CD4-positive, alpha-beta T cell (primary cell): ENCODE results near the gene PPP6R3. TPM values are rescaled to one million over a fixed set of nuclear protein-coding genes. Genes with fewer than 3 reads are reported as not detected.

Experiments
- ATAC-seq: fragments of 200-7000 bp; cut with Tn5 transposase; one replicate; pipeline ENCODE4 v1.10.0; 2022; ENCODE audit warnings: mild to moderate bottlenecking; ENCODE audit not compliant: poor library complexity
- CTCF ChIA-PET: fragments of 350-600 bp; sonication (Branson Sonifier 250); formaldehyde crosslinking; loops from one replicate; lab custom pipeline; 2021; ENCODE audit warnings: antibody characterized with exemption, inconsistent platforms; lab: Charles Lee
- POLR2A ChIA-PET: fragments of 350-600 bp; sonication (Branson Sonifier 250); formaldehyde crosslinking; loops from one replicate; lab custom pipeline; 2021; ENCODE audit warnings: antibody characterized with exemption, inconsistent platforms; lab: Charles Lee
- DNase-seq, 14 experiments: peaks; one replicate each; pipeline ENCODE4 v3.0.0-alpha.2; 2013 to 2020; ENCODE audit warnings: mixed read lengths in 2 of 14
- H3K27ac ChIP-seq, 2 donors: one replicate each; pipeline versions ENCODE4 v1.5.1 to v1.7.0; 2013; ENCODE audit warnings: low read length in 2 of 2, low read depth in 1 of 2, mild to moderate bottlenecking in 1 of 2
- H3K27me3 ChIP-seq, 2 experiments: 1 replicate in 1 of 2; 2 replicates in 1 of 2; pipeline versions ENCODE4 v1.6.1 to v1.7.0; 2013; ENCODE audit warnings: low read length in 2 of 2, control low read depth in 1 of 2, mild to moderate bottlenecking in 1 of 2, moderate library complexity in 1 of 2; ENCODE audit not compliant: insufficient read depth in 2 of 2, control insufficient read depth in 1 of 2
- H3K36me3 ChIP-seq: one replicate; pipeline ENCODE4 v1.6.1; 2013; ENCODE audit warnings: low read length, control low read depth; ENCODE audit not compliant: insufficient read depth
- H3K4me1 ChIP-seq: one replicate; pipeline ENCODE4 v1.6.1; 2013; ENCODE audit warnings: low read length, control low read depth; ENCODE audit not compliant: insufficient read depth
- H3K4me3 ChIP-seq: one replicate; pipeline ENCODE4 v1.5.1; 2013; ENCODE audit warnings: mild to moderate bottlenecking, low read length, moderate library complexity
- H3K9me3 ChIP-seq, 2 experiments: 1 replicate in 1 of 2; 2 replicates in 1 of 2; pipeline versions ENCODE4 v1.6.1 to v1.7.0; 2013; ENCODE audit warnings: low read length in 2 of 2, mild to moderate bottlenecking in 2 of 2, control low read depth in 1 of 2, moderate library complexity in 1 of 2; ENCODE audit not compliant: control insufficient read depth in 1 of 2, insufficient read depth in 1 of 2
- H3K27ac Mint-ChIP-seq: one replicate; pipeline ENCODE4 v1.8.0; 2020; ENCODE audit warnings: mixed read lengths
- H3K27me3 Mint-ChIP-seq: one replicate; pipeline ENCODE4 v1.8.0; 2021; ENCODE audit warnings: mixed read lengths
- H3K36me3 Mint-ChIP-seq: one replicate; pipeline ENCODE4 v1.8.0; 2021; ENCODE audit warnings: low read depth, mixed read lengths
- H3K4me1 Mint-ChIP-seq: one replicate; pipeline ENCODE4 v1.8.0; 2021; ENCODE audit warnings: low read depth, mixed read lengths
- H3K4me3 Mint-ChIP-seq: one replicate; pipeline ENCODE4 v1.8.0; 2020; ENCODE audit warnings: mild to moderate bottlenecking, mixed read lengths
- H3K9me3 Mint-ChIP-seq: one replicate; pipeline ENCODE4 v1.8.0; 2020; ENCODE audit warnings: mixed read lengths
- CTCF ChIP-seq: fragments of 200-600 bp; IDR thresholded peaks from one replicate; pipeline ENCODE4 v1.8.0; 2022; ENCODE audit warnings: antibody characterized with exemption, mild to moderate bottlenecking
- intact Hi-C, 2 experiments: fragments of 100-400 bp; cut with DNase I in 1 of 2; cut with micrococcal nuclease in 1 of 2; formaldehyde crosslinking; loops; one replicate each; pipeline versions ENCODE4 v1.15.1 to v1.9.0; 2023 to 2025; cut with DNase I, micrococcal nuclease
- total RNA-seq, 174 experiments: library from RNA in 2 of 174; stranded (reverse) in 2 of 174; gene quantifications; one replicate each; pipeline ENCODE4 v1.2.3 and lab custom pipeline; 2021 to 2026

The PPP6R3 gene
- total RNA-seq, 2 experiments from 2014 or later, result 108 to 109 TPM

DNA sequence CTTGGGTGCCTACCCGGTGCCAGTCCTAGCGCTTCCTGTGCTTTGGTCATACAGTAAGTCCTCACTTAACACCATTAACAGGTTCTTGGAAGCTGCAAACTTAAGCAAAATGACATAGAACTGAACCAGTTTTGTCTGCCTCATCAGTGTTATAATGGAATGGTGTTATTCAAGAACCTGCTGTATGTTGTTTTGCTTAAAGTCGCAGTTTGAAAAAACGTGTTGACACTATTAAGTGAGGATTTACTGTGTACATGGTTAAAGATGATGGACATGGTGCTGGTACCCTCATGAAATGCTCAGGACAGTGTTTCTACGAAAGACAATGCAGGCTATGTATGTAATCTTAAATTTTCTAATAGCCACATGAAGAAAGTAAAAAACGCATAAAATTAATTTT, 41.3 kb downstream of the PPP6R3 start:
- Mint-ChIP-seq H3K27me3 (no peaks in the 10 kb centered on the region), H3K36me3 (peaks cover 20% of the 10 kb centered on the region), H3K4me3 (no peak overlapping the region), H3K4me1 (peaks cover 94% of the 10 kb centered on the region), H3K9me3 (no peaks in the 10 kb centered on the region), H3K27ac (peak overlapping the region; percentile 4)
- intact Hi-C loops, result loop anchor here in 1 of 2 experiments (5.0 kb wide), 1 partner anchor 40 kb away; the partner anchor contains the start of gene PPP6R3
- no peak overlapping the region for H3K4me3 ChIP-seq
- no peaks in the 10 kb centered on the region for H3K27me3 ChIP-seq
- H3K36me3 ChIP-seq, result peaks cover 6% of the 10 kb centered on the region
- POLR2A ChIA-PET, result no interaction called here
- CTCF ChIA-PET, result no interaction called here
- H3K9me3 ChIP-seq, result no peaks in the 10 kb centered on the region
- ATAC-seq (no peak), DNase-seq (no peak)
- peaks cover 46% of the 10 kb centered on the region for H3K4me1 ChIP-seq
- H3K27ac ChIP-seq, result no peak overlapping the region
- TF ChIP-seq CTCF, result no peak

DNA sequence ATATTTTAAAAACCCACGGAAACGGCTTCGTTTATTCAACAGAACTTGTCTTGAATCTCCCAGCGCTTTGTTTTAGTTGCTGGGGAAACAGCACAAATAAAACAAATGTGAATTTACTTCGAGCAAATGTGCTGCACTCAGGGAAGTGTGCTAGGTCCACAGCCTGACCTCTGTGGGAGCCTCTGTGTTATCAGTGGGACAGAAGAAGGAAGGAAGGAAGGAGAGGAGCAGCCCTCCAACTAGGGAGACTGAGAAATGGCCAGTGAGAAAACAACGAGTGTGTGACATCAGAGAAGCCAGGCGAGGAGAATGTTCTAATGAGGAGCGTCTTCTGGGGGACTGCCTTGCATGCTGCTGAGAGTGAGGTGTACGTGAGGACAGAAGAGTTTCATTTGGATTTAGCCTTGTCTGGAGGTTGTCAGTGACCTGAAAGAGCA, 42.7 kb downstream of the PPP6R3 start:
- DNase-seq (no peak), ATAC-seq (no peak)
- H3K9me3 ChIP-seq, result no peaks in the 10 kb centered on the region
- Mint-ChIP-seq H3K27me3 (no peaks in the 10 kb centered on the region), H3K27ac (peak overlapping the region; percentile 7), H3K36me3 (peaks cover 28% of the 10 kb centered on the region), H3K4me1 (peaks cover 95% of the 10 kb centered on the region), H3K9me3 (no peaks in the 10 kb centered on the region), H3K4me3 (no peak overlapping the region)
- TF ChIP-seq CTCF, result no peak
- ChIA-PET POLR2A (no interaction called here), CTCF (no interaction called here)
- peaks cover 6% of the 10 kb centered on the region for H3K36me3 ChIP-seq
- intact Hi-C loops, result loop anchor here in 1 of 2 experiments (5.0 kb wide), 1 partner anchor 41 kb away; the partner anchor contains the start of gene PPP6R3
- no peaks in the 10 kb centered on the region for H3K27me3 ChIP-seq
- H3K4me1 ChIP-seq, result peaks cover 48% of the 10 kb centered on the region
- no peak overlapping the region for H3K4me3 ChIP-seq
- no peak overlapping the region for H3K27ac ChIP-seq

- POLR2A ChIA-PET, result no interaction called here
- peaks cover 50% of the 10 kb centered on the region for H3K4me1 ChIP-seq
- peaks cover 6% of the 10 kb centered on the region for H3K36me3 ChIP-seq
- DNase-seq (no peak), ATAC-seq (no peak)
- Mint-ChIP-seq H3K27me3 (no peaks in the 10 kb centered on the region), H3K4me3 (no peak overlapping the region), H3K27ac (peak overlapping the region; percentile 7), H3K4me1 (peaks cover 95% of the 10 kb centered on the region), H3K36me3 (peaks cover 28% of the 10 kb centered on the region), H3K9me3 (no peaks in the 10 kb centered on the region)
- no peaks in the 10 kb centered on the region for H3K27me3 ChIP-seq
- no peaks in the 10 kb centered on the region for H3K9me3 ChIP-seq
- TF ChIP-seq CTCF, result no peak
- no peak overlapping the region for H3K27ac ChIP-seq
- H3K4me3 ChIP-seq, result no peak overlapping the region
- CTCF ChIA-PET, result no interaction called here
- intact Hi-C loops, result loop anchor here in 1 of 2 experiments (5.0 kb wide), 1 partner anchor 41 kb away; the partner anchor contains the start of gene PPP6R3
Measured at GRCh38 chr11:68503792-68504191, 43.2 kb downstream of the PPP6R3 start.
